Lower lobe of right lung (tissue), 2 donors: ENCODE results near the gene USP38. TPM values are rescaled to one million over a fixed set of nuclear protein-coding genes. Genes with fewer than 3 reads are reported as not detected.
"Not testable (repeated sequence)": the region's sequence is repeated elsewhere in the genome, so short reads cannot be mapped to it uniquely, and the experiment has no call there.

Source experiments
- ATAC-seq, 2 donors: fragments of 200-7000 bp; cut with Tn5 transposase; one replicate each; pipeline ENCODE4 v1.9.1; 2020 to 2022; ENCODE audit warnings: mild to moderate bottlenecking in 2 of 2, moderate library complexity in 2 of 2
- DNase-seq: peaks from one replicate; pipeline ENCODE4 v3.0.0-alpha.2; 2020
- H3K27ac ChIP-seq: fragments of 200-600 bp; one replicate; pipeline ENCODE4 v1.8.0; 2022
- H3K27me3 ChIP-seq: fragments of 200-600 bp; one replicate; pipeline ENCODE4 v1.8.0; 2022; ENCODE audit warnings: low read depth
- H3K36me3 ChIP-seq: fragments of 200-600 bp; one replicate; pipeline ENCODE4 v1.8.0; 2022; ENCODE audit warnings: mild to moderate bottlenecking
- H3K4me1 ChIP-seq: fragments of 200-600 bp; one replicate; pipeline ENCODE4 v1.8.0; 2022
- H3K4me3 ChIP-seq: fragments of 200-600 bp; one replicate; pipeline ENCODE4 v1.8.0; 2022; ENCODE audit warnings: mild to moderate bottlenecking
- H3K9me3 ChIP-seq: fragments of 200-600 bp; one replicate; pipeline ENCODE4 v1.8.0; 2022
- intact Hi-C: fragments of 100-400 bp; cut with DNase I; formaldehyde crosslinking; loops from one replicate; pipeline ENCODE4 v1.11.0; 2022
- total RNA-seq: library from RNA; stranded (reverse); fragmentation: NEBNext Ultra II Directional; extraction: Animal tissue kit (Norgen Biotek cat#: 25700); gene quantifications from one replicate; pipeline ENCODE4 v1.2.1, GENCODE V29; 2021
- TF ChIP-seq, protein P1 (sequence below): fragments of 200-600 bp; IDR thresholded peaks from one replicate; pipeline ENCODE4 v1.8.0; 2022; ENCODE audit warnings: antibody characterized with exemption, mild to moderate bottlenecking
- donor health status: DM: no; HTN: yes; CAD: no; lungs with severe emphysema.

Gene USP38
- total RNA-seq, 1 donor from 2014 or later: 25.6 TPM

DNA sequence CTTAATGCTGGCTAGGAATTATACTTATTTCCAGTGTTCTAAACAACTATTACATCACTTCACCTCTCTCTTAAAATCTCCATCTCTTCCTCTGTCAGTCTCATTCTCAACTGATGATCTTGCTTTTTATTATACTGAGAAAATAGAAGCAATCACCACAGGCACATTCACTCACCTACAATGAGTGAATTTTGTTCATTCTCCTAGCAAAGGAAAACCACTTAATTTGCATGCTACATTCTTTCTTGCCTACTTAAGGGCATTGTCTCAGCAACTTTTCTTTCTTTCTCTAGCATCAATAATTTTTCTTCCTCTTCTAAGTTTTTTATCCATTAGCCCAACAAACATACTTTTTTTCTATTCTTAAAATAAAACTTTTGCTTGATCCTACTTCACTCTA is 21.1 kb upstream of the USP38 start:
- intact Hi-C loops: no loop called here
- Histone ChIP-seq H3K27ac (no peak overlapping the region), H3K27me3 (no peaks in the 10 kb centered on the region), H3K4me3 (no peak overlapping the region), H3K9me3 (peaks cover 4% of the 10 kb centered on the region), H3K4me1 (no peaks in the 10 kb centered on the region), H3K36me3 (no peaks in the 10 kb centered on the region)
- no peak for DNase-seq
- TF ChIP-seq, protein P1, sequence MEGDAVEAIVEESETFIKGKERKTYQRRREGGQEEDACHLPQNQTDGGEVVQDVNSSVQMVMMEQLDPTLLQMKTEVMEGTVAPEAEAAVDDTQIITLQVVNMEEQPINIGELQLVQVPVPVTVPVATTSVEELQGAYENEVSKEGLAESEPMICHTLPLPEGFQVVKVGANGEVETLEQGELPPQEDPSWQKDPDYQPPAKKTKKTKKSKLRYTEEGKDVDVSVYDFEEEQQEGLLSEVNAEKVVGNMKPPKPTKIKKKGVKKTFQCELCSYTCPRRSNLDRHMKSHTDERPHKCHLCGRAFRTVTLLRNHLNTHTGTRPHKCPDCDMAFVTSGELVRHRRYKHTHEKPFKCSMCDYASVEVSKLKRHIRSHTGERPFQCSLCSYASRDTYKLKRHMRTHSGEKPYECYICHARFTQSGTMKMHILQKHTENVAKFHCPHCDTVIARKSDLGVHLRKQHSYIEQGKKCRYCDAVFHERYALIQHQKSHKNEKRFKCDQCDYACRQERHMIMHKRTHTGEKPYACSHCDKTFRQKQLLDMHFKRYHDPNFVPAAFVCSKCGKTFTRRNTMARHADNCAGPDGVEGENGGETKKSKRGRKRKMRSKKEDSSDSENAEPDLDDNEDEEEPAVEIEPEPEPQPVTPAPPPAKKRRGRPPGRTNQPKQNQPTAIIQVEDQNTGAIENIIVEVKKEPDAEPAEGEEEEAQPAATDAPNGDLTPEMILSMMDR: no peak
- ATAC-seq: no peak

DNA sequence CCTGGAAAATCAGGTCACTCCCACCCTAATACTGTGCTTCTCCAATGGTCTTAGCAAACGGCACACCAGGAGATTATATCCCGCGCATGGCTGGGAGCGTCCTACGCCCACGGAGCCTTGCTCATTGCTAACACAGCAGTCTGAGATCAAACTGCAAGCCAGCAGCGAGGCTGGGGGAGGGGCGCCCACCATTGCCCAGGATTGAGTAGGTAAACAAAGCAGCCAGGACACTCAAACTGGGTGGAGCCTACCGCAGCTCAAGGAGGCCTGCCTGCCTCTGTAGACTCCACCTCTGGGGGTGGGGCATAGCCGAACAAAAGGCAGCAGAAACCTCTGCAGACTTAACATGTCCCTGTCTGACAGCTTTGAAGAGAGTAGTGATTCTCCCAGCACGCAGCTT is 18.0 kb upstream of the USP38 start:
- DNase-seq, intact Hi-C loops, H3K9me3 ChIP-seq, H3K36me3 ChIP-seq, H3K27me3 ChIP-seq, ATAC-seq, H3K4me1 ChIP-seq, H3K27ac ChIP-seq, H3K4me3 ChIP-seq: not testable (repeated sequence)

DNA sequence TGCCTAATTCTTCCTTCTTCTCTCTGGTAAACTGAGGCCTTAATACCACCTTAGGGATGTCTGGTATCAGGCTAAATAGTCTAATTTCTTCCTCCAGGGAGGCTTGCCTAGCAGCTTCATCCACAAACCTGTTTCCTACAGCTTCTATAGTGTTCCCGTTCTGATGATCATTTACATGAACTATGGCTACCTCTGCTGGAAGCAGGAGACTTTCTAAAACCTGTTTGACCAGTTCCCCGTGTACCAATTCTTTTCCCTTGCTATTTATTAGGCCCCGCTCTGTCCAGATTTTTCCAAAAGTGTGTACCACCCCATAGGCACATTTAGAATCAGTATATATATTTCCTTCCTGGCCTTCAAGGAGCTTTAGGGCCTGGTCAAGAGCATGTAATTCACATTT is 5.8 kb upstream of the USP38 start:
- H3K27me3 ChIP-seq: no peaks in the 10 kb centered on the region
- no peaks in the 10 kb centered on the region for H3K36me3 ChIP-seq
- H3K4me1 ChIP-seq: peaks cover 7% of the 10 kb centered on the region
- no peak for DNase-seq
- no peak overlapping the region for H3K27ac ChIP-seq
- TF ChIP-seq, protein P1: no peak
- peak in 1 of 2 donors; percentile 58 for ATAC-seq
- no peak overlapping the region for H3K4me3 ChIP-seq
- H3K9me3 ChIP-seq: peaks cover 8% of the 10 kb centered on the region
- intact Hi-C loops: no loop called here

DNA sequence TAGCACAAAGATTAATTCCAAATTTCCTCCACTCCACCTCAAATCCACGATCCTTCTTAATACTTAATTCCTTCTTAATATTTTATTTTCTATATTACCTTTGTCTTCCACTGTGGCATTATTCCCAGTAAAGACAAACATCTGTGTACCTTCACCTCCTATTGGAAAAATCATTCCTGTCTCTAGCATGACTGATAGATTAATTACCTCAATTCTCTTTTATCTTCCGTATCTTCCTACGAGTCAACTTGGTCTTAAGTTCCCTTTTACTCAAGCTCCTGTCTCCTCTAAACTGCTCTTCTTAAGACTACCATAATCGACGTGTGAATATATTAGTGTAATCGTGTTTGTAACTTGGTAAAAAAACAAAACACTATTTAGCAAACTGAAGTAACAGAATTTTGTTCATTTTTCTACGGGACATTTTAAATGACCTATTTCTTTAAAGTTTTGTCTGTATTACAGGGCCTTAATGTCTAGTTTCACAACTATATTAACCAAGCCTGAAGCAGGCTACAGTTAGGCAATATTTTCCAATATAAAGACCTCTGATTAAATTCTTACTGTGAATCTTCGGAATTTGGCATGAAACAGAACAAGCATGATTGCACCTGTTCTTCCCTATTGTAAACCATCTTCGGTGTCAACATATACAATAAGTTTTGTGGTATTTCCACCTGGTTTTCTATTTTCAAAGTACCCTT is 1.1 kb upstream of the USP38 start:
- Histone ChIP-seq H3K4me3 (peak overlapping the region; percentile 90), H3K27me3 (no peaks in the 10 kb centered on the region), H3K36me3 (peaks cover 7% of the 10 kb centered on the region), H3K4me1 (peaks cover 24% of the 10 kb centered on the region), H3K27ac (peak overlapping the region; percentile 92), H3K9me3 (no peaks in the 10 kb centered on the region)
- ATAC-seq: no peak
- DNase-seq: no peak
- intact Hi-C loops: no loop called here
- TF ChIP-seq, protein P1: no peak

DNA sequence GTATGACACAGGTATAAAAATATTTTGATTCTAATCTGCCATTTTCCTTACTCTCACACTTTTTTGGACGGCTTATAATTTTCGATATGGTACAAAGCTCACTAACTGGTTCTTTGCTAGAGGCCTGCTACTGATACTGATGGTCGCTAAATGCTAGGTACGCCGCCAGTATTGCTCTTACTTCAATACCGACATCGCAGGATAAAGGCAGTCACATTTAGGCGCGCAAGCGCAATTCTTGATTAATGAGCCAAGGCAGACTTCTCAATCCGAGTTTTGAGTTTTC is 557 bp upstream of the USP38 start:
- no peak for DNase-seq
- peaks cover 12% of the 10 kb centered on the region for H3K36me3 ChIP-seq
- H3K27me3 ChIP-seq: no peaks in the 10 kb centered on the region
- intact Hi-C loops: no loop called here
- peak; percentile 11 to 52 for ATAC-seq
- H3K4me1 ChIP-seq: peaks cover 29% of the 10 kb centered on the region
- peak overlapping the region; percentile 92 for H3K27ac ChIP-seq
- no peaks in the 10 kb centered on the region for H3K9me3 ChIP-seq
- TF ChIP-seq, protein P1: no peak
- H3K4me3 ChIP-seq: peak overlapping the region; percentile 90

DNA sequence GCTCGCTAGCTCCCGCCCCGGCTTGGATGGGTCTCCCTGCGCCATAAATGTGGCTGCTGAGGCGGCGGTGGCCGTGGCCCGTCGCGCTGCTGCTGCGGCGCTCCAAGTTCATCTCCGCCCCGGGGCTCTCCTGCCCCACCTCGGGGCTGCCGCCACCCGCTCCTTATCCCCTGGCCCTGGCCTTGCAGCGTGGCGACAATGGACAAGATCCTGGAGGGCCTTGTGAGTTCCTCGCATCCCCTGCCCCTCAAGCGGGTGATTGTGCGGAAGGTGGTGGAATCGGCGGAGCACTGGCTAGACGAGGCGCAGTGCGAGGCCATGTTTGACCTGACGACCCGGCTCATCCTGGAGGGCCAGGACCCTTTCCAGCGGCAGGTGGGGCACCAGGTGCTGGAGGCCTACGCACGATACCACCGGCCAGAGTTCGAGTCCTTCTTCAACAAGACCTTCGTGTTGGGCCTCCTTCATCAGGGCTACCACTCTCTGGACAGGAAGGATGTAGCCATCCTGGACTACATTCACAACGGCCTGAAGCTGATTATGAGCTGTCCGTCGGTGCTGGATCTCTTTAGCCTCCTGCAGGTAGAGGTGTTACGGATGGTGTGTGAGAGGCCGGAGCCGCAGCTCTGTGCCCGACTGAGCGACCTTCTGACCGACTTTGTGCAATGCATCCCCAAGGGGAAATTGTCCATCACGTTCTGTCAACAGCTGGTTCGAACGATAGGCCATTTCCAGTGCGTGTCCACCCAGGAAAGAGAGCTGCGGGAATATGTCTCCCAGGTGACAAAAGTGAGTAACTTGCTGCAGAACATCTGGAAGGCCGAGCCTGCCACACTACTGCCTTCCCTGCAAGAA is 763 bp downstream of the USP38 start:
- intact Hi-C loops: no loop called here
- Histone ChIP-seq H3K36me3 (peaks cover 19% of the 10 kb centered on the region), H3K4me1 (peaks cover 42% of the 10 kb centered on the region), H3K27ac (peak overlapping the region; percentile 92), H3K4me3 (peak overlapping the region; percentile 90), H3K27me3 (no peaks in the 10 kb centered on the region), H3K9me3 (no peaks in the 10 kb centered on the region)
- TF ChIP-seq, protein P1: no peak
- DNase-seq (peak; percentile 56), ATAC-seq (peak; percentile 50 to 51)
